Stimulated activated CD8-positive, alpha-beta memory T cell treated with anti-CD3 and anti-CD28 coated beads, Interleukin-15, amount 100 ng/mL, for 48 hours (primary cell): ENCODE measurements around the gene CLDN1.

Experiments used
- DNase-seq, 2 donors: peaks; one replicate each; pipeline ENCODE4 v3.0.0-alpha.2; 2020; ENCODE audit warnings: low read depth in 2 of 2

The CLDN1 gene

GRCh38 chr3:190330936-190331734 lies 8.9 kb upstream of the CLDN1 start:
- DNase-seq = no peak

GRCh38 chr3:190326930-190327329 lies 4.7 kb upstream of the CLDN1 start:
- DNase-seq = no peak

- DNase-seq = no peak
These were observed 4.1 kb upstream of the CLDN1 start for GRCh38 chr3:190326361-190326760.

GRCh38 chr3:190325923-190326322 lies 3.7 kb upstream of the CLDN1 start:
- DNase-seq = no peak

GRCh38 chr3:190323246-190323626 lies 990 bp upstream of the CLDN1 start:
- DNase-seq = no peak

GRCh38 chr3:190322604-190323245 lies 479 bp upstream of the CLDN1 start:
- DNase-seq = no peak

GRCh38 chr3:190320594-190321362 lies 1.5 kb downstream of the CLDN1 start:
- no peak for DNase-seq

- peak in 1 of 2 donors; percentile 41 for DNase-seq
These were observed 2.6 kb downstream of the CLDN1 start for GRCh38 chr3:190319660-190320059.

- no peak for DNase-seq
These were observed 3.6 kb downstream of the CLDN1 start for GRCh38 chr3:190318666-190319065.

- DNase-seq = no peak
These were observed 7.5 kb downstream of the CLDN1 start for GRCh38 chr3:190314741-190315140.

GRCh38 chr3:190309414-190309813 lies 12.8 kb downstream of the CLDN1 start:
- no peak for DNase-seq

GRCh38 chr3:190308154-190308553 lies 14.1 kb downstream of the CLDN1 start:
- no peak for DNase-seq

GRCh38 chr3:190307164-190307545 lies 15.1 kb downstream of the CLDN1 start:
- no peak for DNase-seq

- no peak for DNase-seq
These were observed 15.6 kb downstream of the CLDN1 start for GRCh38 chr3:190306513-190307163.

- no peak for DNase-seq
These were observed 16.2 kb downstream of the CLDN1 start for GRCh38 chr3:190306026-190306425.

- DNase-seq = no peak
These were observed 16.8 kb downstream of the CLDN1 start for GRCh38 chr3:190305406-190305805.

- DNase-seq = no peak
These were observed 18.4 kb downstream of the CLDN1 start for GRCh38 chr3:190303884-190304283.

- DNase-seq = no peak
These were observed 19.9 kb downstream of the CLDN1 start for GRCh38 chr3:190302212-190302867.

- DNase-seq = no peak
These were observed 20.7 kb downstream of the CLDN1 start for GRCh38 chr3:190301591-190301990.

GRCh38 chr3:190299969-190300368 lies 22.3 kb downstream of the CLDN1 start:
- no peak for DNase-seq

- no peak for DNase-seq
These were observed 28.2 kb downstream of the CLDN1 start for GRCh38 chr3:190294030-190294429.

- DNase-seq = no peak
These were observed 28.6 kb downstream of the CLDN1 start for GRCh38 chr3:190293621-190294020.
